Cerebellar cortex (tissue), 1 donor: ENCODE measurements around the gene THRSP.

Experiments used
- DNase-seq: peaks from one replicate; pipeline ENCODE4 v3.0.0-alpha.2; 2015; ENCODE audit warnings: low spot score

The THRSP gene

DNA sequence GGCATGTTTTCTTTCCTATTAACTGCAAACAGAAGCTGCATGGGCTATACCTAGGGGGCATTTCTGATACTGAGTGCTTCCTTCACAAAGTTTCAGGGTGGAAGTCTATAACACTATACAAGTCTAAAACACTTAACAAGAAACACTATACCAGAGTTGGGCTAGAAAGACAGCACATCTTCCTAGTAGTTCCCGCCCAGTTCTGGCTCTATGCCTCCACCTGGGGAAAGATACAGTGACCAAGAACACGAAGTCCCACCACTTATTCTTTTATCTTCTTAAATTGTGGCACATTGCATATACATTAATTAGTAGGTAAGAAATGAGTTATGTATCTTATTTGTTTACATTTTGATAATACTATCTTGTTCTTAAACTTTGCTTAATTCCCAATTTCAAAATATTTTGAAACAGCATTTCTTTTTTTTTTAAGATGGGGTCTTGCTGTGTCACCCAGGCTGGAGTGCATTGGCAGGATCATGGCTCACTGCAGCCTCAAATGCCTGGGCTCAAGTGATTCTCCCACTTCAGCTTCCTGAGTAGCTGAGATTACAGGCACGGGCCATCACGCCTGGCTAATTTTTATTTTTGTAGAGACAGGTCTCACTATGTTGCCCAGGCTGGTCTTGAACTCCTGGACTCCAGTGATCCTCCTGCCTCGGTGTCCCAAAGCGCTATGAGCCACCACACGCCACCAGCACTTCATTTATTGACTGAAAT, 34.2 kb downstream of the THRSP start:
- DNase-seq = no peak

DNA sequence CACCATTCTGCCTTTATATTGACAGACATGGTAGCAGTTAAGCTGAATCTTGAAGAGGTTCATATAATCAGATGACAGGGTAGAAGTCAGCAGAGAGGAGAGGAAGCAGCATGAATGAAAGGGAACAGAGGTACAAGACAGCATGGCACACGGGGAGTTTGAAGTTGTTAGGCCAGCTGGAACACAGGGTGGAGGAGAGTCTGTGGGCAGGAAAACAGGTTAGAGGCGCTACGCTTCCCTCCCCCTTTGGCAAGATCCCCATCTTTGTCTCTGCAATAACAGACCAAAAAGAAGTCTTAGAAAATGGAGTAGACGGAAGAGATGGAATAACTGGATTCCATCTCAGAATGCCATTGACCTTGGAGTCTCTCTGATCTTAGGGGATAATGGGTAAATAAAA, 36.0 kb downstream of the THRSP start:
- peak; percentile 38 for DNase-seq

DNA sequence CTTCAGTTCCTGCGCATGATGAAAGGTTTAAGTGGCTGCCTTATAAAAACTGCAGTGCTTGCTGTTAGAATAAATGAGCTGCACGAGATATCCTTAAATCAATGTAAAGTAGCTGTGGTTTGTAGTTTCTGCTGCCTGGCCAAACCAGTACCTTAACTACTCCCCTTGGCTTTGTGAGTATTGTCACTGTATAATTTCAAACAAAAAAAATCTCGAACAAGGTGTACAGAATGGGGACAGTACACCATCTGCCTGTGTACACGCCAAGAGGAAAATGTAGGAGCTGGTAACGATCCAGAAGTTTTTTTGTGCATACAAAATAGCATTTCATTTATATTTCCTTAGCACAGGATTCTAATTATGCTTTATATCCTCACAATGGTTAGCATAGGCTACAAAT, 36.6 kb downstream of the THRSP start:
- peak; percentile 64 for DNase-seq

DNA sequence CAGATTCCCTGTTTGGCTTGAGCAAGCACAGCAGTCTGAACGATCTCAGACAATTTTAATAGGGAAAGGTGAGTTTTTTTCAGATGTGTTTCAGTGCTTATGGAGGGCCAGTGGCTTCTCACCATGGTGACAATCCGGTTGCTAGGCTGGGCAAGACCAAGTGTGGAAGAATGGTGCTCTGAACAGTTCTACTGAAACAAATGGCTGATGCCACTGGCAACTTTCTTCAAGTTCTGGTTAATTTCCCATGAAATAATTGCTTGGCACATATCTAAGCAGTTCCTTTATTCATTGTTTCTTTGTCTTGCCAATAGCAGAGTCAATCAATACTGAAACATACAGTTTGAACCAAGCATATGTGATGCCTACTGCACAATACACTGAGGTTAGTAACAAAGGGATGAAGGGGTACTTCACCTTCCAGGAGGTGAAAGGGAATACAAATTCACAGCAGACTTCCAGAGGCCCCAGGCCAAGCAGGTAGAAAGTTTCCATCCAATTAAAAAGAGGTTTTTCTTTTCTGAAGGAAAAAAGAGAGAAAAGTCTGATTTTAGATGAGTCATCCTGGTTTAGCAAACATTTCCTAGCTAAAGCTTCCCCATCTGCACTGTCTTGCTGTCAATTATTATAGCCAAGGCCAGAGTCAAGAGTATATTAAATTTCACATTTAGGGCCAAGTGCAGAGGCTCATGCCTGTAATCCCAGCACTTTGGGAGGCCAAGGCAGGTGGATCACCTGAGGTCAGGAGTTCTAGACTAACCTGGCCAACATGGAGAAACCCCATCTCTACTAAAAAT, 37.2 kb downstream of the THRSP start:
- peak; percentile 51 for DNase-seq

DNA sequence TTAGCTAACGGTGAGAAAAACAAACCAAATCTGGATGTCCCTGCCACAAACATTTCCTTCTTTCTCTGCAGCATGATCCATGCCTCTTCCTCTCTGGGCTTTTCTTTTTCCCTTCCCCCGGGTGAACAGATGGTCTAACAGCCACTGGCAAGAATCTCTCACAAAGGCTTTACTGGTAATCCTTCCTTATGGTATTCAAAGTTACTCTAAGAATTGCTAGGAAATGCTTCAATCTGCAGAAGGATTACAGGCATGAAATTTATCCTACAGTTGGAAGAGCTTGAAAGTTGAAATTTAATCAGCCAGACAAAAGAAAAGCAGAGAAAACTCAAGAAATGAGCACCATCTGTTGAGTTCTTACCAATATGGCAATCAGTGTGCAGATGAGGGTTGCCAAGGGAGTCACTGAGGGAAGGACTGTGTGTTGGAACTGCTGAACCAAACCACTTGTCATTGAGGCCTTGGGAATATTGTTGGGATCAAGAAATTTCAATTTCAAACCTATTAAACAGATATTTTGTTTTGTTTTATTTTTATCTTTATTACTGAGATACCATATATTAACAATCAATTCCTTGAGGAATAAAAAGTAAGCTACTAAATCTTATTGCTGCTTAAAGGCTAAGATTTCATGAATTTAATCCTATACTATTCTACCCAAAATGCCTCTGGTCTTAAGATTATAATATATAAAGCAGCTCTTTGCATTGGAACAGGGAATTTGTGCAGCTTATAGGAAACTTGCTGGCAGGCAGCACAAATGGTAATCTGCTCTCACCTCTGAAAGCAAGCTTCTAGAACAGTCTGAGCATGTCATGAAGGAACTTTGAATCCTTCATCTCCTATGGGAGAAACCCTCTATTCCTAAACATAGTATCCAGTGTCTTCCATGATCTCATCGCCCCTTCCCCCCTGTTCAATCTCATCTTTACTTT, 45.7 kb downstream of the THRSP start:
- DNase-seq = peak; percentile 85

GRCh38 chr11:78110351-78110750, 46.7 kb downstream of the THRSP start:
- no peak for DNase-seq

DNA sequence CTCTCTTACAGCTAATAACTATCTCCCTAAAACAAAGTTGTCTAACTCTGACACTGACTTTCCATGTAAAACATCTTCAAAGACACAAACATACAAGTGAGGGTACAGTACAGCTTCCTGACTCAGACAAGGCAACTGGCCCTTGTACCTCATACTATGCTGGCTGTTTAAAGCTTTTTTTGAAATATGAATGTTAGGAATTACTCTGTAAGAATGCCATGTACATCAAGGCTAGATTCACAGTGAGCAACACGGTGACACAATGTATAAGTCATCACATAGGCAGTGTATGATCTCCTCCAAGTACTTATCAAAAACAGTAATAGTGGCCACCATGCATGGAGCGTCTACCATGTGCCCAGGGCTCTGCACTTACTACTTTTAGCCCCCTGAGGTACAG, 47.2 kb downstream of the THRSP start:
- DNase-seq = no peak

- DNase-seq = no peak
Measured at GRCh38 chr11:78111298-78111697, 47.6 kb downstream of the THRSP start.

- no peak for DNase-seq
Measured at GRCh38 chr11:78112582-78113275, 49.1 kb downstream of the THRSP start.
